NCI-H1436 treated with DMSO at 0.1 percent for 48 hours (cell line): ENCODE data around the gene C2orf92.
"Not testable (repeated sequence)": the region's sequence is repeated elsewhere in the genome, so short reads cannot be mapped to it uniquely, and the experiment has no call there.

Source experiments
- DNase-seq: peaks from one replicate; lab custom pipeline; 2025; lab: John Stamatoyannopoulos, UW

The C2orf92 gene

DNA sequence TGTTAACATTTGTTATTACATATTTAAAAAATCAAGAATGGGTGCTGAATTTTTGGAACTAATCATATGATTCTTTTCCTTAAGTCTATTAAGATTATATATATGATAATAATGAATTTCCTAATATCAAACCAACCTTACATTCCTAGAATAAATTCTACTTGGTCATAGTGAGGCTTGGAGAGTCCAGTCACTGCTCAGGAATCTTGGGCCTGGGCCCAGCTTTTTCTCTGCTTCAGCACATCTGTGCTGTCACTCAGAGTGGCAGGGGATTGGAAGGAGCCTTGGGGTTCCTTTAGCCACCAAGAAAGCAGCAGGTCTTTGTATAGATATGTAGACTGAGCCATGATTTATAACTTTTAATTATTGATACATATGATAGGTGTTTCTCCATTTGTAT is 24.0 kb downstream of the C2orf92 start:
- DNase-seq, result no peak

DNA sequence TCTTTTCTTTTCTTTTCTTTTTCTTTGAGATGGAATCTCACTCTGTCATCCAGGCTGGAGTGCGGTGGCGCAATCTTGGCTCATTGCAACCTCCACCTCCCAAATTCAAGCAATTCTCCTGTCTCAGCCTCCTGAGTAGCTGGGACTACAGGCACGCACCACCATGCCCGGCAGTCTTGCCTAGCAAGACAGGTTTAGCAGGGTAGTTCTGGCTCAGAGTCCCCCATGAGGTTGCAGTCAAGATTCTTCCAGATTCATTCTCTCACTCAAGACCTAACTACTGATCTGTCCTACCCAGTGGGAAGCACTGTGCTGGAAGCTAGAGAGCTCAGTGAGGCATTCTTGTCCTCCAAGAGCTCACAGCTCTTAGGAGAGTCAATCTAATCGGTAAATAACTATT is 26.2 kb downstream of the C2orf92 start:
- no peak for DNase-seq

- peak; percentile 38 for DNase-seq
Measured at GRCh38 chr2:97697252-97698235, 28.0 kb downstream of the C2orf92 start.

DNA sequence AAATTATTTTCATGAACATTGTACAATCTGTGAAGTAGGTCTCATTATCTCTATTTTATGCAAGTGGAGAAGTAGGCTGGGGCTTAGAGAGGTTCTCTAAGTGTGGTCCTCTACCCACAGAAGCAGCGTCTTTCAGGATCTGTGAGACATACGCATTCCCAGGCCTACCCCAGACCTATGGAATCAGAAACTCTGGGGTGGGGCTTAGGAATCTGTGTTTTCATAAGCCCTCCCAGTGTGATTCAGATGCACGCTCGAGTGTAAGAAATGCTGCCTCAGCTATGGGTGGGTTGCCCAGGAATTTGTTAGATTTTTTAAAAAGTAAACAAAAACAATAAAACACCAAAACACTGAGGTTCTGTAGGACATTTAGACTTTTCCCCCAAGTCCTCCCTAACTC is 29.0 kb downstream of the C2orf92 start:
- DNase-seq, result no peak

- no peak for DNase-seq
Measured at GRCh38 chr2:97699765-97700444, 30.4 kb downstream of the C2orf92 start.

- DNase-seq, result no peak
Measured at GRCh38 chr2:97701186-97701585, 31.7 kb downstream of the C2orf92 start.

- DNase-seq, result no peak
Measured at GRCh38 chr2:97701851-97702465, 32.4 kb downstream of the C2orf92 start.

DNA sequence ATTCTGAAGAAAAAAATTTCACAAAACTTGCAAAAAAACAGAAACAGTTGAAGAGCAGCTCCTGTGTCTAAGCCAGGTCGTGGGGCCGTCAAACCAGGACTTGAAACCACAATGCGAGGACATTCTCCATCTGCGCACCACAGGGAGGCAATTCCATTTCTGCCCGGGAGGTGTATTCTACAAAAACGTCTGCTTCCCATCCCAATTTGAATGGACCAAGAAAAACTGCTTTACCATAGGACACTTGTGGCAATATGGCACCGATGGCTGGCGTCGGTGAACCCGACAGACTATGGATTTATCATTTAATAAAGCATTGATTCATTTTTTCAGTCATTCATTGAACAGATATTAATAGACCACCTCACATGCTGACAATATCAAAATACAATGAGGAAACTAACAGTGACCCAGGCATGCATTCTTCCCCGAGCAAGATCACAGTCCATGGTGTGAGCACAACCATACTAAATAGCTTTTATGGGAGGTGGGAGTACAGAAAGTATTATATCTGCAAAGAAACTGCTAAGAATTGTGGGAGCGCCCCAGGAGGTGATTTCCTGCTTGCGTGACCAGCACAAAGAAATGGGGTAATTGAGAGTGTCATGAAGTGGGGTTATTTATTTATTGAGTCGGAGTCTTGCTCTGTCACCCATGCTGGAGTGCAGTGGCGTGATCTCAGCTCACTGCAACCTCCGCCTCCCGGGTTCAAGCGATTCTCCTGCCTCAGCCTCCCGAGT is 33.4 kb downstream of the C2orf92 start:
- DNase-seq, result no peak

DNA sequence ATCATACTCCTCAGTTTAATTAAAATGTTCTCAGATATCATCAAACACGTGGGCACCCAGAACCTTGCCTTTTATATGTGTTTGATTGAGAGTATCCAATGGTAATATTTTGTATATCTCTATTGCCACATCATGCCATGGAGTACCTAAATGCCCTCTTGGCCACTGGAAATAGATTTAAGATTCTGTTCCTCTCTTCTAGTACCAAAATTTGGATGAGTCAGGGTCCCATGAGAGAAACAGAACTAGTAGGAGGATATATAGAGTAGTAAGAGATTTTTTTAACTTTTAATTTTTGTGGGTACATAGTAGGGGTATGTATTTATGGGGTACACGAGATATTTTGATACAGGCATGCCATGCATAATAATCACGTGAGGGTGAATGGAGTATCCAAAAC is 34.2 kb downstream of the C2orf92 start:
- no peak for DNase-seq

DNA sequence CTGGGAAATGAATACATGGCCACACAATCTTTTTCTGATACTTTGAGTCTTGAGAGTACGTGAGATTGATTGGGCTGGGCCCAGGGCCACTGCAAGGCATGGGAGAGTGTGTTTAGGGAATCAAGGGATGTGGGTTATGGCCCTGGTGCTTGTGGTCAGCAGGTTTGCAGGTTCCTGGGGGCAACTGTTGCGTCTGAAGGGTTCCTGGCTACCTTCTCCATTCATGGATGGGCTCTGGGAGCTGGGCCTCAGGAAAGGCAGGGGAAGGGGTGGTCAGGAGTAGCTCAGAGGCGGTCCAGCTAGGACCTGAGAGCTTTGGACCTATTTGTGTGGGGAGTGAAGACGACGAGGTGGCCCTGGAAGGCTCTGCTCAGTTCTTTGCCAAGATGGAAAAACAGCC is 35.5 kb downstream of the C2orf92 start:
- no peak for DNase-seq

GRCh38 chr2:97706112-97706511 is 36.6 kb downstream of the C2orf92 start:
- no peak for DNase-seq

DNA sequence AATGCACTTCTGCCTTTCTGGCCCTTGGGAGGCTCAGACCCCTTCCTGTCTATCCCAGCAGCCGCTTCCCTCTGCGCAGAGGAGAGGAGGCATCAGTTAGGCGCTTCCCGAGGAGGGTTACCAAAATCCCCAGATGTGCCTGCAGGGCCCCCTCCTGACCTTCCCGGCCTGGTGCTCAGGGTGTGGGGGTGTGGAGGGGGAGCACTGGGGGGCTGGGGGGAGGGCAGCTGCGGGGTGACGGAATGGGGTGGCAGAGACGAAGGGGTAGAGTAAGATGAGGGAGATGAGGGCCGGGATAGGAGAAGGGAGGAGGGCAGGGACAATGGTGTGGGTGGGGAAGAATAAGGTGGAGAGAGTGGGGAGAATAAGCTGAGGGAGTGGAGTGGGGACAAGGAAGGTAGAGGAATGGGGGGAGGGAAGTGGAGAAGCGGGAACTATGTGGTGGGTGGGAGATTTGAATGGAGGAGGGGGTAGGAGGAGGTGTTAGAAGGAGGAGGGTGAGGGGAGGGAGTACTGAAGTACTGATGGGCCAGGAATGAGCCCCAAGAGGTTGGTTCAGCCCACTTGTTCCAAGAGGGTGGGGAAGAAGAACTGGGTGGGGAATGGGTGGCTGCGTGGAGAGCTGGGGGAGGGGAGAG is 37.3 kb downstream of the C2orf92 start:
- no peak for DNase-seq

DNA sequence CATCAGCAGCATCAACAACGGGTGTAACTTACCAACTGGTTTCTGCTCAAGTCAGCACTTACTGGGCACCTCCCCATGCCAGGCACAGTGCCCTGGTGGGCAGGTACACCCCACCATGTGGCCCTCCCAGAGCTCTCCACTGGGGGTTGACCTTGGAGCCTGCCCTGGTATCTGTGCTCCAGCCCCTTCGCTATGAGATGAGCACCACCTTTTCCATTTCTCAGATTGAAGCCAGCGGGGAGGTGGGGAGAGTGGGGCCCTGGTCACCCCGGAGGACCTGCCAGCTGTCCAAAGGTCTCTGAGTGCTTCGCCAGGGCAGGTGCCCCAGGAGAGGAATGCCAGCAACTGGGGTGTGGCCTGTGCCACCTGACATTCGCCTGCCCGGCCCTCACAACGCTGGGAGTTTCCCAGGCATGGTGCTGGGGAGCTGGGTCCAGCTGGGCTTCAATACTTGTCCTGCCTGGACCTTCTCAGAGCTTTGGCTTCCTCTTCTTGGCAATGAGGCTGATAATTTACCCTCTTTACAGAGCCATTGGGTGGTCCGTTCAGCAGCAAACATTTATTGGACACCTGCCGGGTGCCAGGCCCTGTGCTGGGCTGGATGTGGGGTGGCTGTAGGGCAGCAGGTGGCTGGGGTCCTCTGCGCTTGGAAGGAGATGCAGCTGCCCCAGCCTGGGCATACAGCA is 38.0 kb downstream of the C2orf92 start:
- DNase-seq, result no peak

- no peak for DNase-seq
Measured at GRCh38 chr2:97708048-97708380, 38.5 kb downstream of the C2orf92 start.

- no peak for DNase-seq
Measured at GRCh38 chr2:97708608-97709007, 39.1 kb downstream of the C2orf92 start.

DNA sequence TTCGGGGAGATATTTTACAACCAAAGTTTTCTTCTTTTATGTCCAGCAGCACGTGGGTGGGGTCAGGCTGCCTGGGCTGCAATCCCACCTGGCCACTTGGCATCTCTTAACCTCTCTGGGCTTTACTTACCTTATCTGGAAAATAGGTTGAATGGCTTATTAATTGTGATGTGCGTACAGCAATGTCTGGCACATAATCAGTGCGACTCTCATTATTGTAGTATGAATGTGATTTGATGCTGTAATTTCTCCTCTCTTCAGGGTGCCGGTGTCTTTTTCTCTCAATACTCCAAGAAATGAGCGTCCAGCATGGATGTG is 41.8 kb downstream of the C2orf92 start:
- no peak for DNase-seq

GRCh38 chr2:97712175-97712574 is 42.7 kb downstream of the C2orf92 start:
- DNase-seq, result not testable (repeated sequence)

DNA sequence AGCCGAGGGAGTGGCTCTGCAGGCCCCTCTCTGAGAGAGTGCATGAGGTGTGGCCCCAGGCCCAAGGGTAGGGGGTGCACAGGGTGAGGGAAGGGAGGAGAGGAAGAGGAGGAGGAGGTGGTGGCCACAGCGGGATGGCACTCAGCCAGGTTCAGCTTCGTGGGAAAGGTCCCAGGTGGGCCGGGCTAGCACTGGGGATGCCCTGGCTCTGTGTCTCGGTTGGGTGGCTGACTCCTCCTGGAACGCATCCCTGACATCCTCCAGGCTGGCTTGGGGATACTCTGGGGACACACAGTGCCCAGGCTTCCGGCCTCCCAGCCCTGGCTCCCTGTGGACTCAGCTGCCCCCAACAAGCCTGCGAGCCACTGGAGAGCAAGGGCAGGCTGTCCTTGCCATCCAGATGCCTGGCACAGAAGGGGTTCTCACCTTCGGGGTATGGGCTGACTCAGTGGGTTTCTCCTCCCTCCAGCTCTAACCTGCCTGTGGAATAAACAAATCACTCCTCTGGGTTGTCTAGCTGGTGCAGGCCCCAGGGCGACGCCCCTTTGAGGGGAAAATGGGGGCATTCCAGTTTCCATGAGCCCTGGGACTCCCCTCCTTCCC is 43.3 kb downstream of the C2orf92 start:
- no peak for DNase-seq

GRCh38 chr2:97713296-97714083 is 44.0 kb downstream of the C2orf92 start, which contains the start of gene ZAP70:
TSS of gene ZAP70 (plus strand) at chr2:97713576. CDS start at chr2:97724037, 10,461 bp downstream.
- no peak for DNase-seq
